Central memory CD8-positive, alpha-beta T cell (primary cell): ENCODE data around the gene CLDN34.

ENCODE experiments used
- ATAC-seq: fragments of 150-1000 bp; cut with Tn5 transposase; replicated peaks from 2 replicates; pipeline ENCODE4 v1.10.0; 2022; ENCODE audit warnings: mild to moderate bottlenecking, moderate FRiP score, moderate number of reproducible peaks; ENCODE audit not compliant: poor library complexity, severe bottlenecking; ENCODE audit errors: extremely low read depth
- DNase-seq, 2 donors: peaks; one replicate each; pipeline ENCODE4 v3.0.0; 2021; ENCODE audit warnings: low spot score in 2 of 2
- H3K27ac Mint-ChIP-seq: one replicate; pipeline ENCODE4 v1.8.0; 2022; ENCODE audit warnings: low read depth, mild to moderate bottlenecking, moderate library complexity, mixed read lengths
- H3K27me3 Mint-ChIP-seq: one replicate; pipeline ENCODE4 v1.8.0; 2022; ENCODE audit warnings: mixed read lengths
- H3K36me3 Mint-ChIP-seq: one replicate; pipeline ENCODE4 v1.8.0; 2022; ENCODE audit warnings: mild to moderate bottlenecking, moderate library complexity, mixed read lengths; ENCODE audit not compliant: insufficient read depth
- H3K4me1 Mint-ChIP-seq: one replicate; pipeline ENCODE4 v1.8.0; 2022; ENCODE audit warnings: mixed read lengths
- H3K4me3 Mint-ChIP-seq: one replicate; pipeline ENCODE4 v1.8.0; 2022; ENCODE audit warnings: mild to moderate bottlenecking, moderate library complexity, mixed read lengths
- H3K9me3 Mint-ChIP-seq: one replicate; pipeline ENCODE4 v1.8.0; 2022; ENCODE audit warnings: mixed read lengths

The CLDN34 gene

DNA sequence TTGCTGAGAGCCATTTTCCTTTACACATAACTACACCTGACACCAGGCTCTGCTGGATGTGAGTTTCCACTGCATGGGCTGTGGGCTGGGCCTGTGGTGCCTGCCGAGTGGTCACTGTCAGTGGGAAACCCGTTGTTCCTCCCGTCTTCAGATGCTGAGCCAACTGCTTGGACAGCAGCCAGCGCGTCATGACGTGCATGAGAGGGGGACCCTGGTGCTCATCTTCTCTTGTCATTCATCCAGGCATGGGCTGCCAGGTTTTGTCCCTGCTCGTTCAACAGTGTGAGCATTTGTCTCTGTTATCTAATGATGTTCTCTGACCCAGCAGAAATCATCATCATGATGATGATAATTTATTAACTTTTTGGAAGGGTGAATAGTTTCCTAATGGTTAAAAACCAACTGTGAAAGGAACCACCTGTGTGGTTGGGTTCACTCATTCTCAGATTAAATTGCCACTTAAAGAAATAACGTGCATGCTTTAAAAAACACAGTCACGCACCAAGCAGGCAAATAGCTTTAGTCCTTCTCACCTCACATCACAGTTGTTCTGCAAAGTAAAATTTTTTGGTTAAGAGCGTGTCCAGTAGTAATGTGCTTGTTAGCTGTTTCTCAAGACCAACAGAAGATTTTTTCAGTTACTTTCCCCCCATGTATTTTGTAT lies 19.9 kb upstream of the CLDN34 start:
- Mint-ChIP-seq H3K36me3 (peaks cover under 1% of the 10 kb centered on the region), H3K27me3 (no peaks in the 10 kb centered on the region), H3K9me3 (no peaks in the 10 kb centered on the region), H3K4me1 (peaks cover 5% of the 10 kb centered on the region), H3K27ac (no peak overlapping the region), H3K4me3 (no peak overlapping the region)
- DNase-seq (no peak), ATAC-seq (no peak)

DNA sequence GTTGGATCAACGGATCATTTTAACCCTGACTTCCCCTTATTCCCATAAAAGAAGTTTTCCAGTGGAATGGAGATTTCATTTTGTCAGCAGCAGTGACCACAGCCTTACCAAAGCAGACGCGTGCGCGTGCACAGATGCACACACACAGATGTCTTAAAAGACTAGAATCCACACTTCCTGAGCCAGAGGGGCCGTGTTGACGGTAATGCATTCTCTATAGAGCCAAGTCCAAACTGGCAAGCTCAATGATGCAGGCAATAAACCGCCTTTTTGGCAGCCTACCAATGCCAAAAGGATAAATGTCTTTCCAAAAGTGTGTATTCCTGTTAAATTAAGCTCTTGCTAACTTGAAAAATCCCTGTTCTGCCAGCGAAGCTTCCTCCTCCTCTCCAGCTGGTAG lies 18.8 kb upstream of the CLDN34 start:
- Mint-ChIP-seq H3K4me1 (no peaks in the 10 kb centered on the region), H3K9me3 (no peaks in the 10 kb centered on the region), H3K4me3 (no peak overlapping the region), H3K36me3 (no peaks in the 10 kb centered on the region), H3K27ac (no peak overlapping the region), H3K27me3 (no peaks in the 10 kb centered on the region)
- DNase-seq (no peak), ATAC-seq (no peak)

DNA sequence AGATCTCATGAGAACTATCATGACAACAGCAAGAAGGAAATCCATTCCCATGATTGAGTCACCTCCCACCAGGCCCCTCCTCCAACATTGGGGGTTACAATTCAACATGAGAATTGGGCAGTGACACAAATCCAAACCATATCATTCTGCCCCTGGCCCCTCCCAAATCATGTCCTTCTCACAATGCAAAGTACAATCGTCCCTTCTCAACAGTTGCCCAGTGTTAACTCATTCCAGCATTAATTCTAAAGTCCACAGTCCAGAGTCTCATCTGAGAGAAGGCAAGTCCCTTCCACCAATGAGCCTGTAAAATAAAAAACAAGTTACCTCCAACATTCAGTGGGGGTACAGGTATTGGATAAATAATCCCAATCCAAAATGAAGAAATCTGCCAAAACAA lies 14.9 kb upstream of the CLDN34 start:
- Mint-ChIP-seq H3K9me3 (no peaks in the 10 kb centered on the region), H3K36me3 (no peaks in the 10 kb centered on the region), H3K27me3 (no peaks in the 10 kb centered on the region), H3K27ac (no peak overlapping the region), H3K4me3 (no peak overlapping the region), H3K4me1 (no peaks in the 10 kb centered on the region)
- DNase-seq: no peak
- ATAC-seq: no peak

DNA sequence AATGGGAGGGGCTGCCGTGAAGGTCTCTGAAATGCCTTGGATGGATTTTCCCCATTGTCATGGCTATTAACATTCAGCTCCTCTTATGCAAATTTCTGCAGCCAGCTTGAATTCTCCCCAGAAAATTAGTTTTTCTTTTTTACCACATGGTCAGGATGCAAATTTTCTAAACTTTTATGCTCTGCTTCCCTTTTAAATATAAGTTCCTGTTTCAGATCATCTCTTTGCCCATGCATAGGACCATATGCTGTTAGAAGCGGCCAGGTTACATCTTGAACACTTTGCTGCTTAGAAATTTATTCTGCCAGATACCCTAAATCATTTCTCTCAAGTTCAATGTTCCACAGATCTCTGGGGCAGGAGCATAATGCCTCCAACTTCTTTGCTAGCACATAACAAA lies 13.8 kb upstream of the CLDN34 start:
- Mint-ChIP-seq H3K4me1 (no peaks in the 10 kb centered on the region), H3K27me3 (no peaks in the 10 kb centered on the region), H3K4me3 (no peak overlapping the region), H3K27ac (no peak overlapping the region), H3K9me3 (no peaks in the 10 kb centered on the region), H3K36me3 (no peaks in the 10 kb centered on the region)
- ATAC-seq (no peak), DNase-seq (no peak)

DNA sequence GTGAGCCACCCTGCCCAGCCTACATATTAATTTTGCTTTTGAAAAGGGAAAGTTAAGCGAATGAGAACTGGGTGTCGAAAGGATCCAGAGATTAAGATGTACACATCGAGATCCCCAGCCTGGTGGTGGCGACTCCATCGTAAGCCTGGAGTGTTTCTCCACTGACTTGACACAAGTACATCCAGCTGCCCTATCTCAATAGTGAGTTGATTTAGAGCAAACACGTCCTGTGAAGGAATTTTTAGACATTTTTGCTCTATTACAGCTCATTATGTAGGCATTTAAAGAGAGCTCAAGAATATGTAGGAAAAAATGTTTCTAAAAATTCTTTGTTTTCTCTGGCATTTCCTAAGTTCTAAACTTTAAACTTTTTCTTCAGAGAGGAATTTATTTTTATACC lies 11.7 kb upstream of the CLDN34 start:
- Mint-ChIP-seq H3K27ac (no peak overlapping the region), H3K9me3 (no peaks in the 10 kb centered on the region), H3K4me3 (no peak overlapping the region), H3K4me1 (no peaks in the 10 kb centered on the region), H3K36me3 (no peaks in the 10 kb centered on the region), H3K27me3 (peaks cover 17% of the 10 kb centered on the region)
- ATAC-seq (no peak), DNase-seq (no peak)

DNA sequence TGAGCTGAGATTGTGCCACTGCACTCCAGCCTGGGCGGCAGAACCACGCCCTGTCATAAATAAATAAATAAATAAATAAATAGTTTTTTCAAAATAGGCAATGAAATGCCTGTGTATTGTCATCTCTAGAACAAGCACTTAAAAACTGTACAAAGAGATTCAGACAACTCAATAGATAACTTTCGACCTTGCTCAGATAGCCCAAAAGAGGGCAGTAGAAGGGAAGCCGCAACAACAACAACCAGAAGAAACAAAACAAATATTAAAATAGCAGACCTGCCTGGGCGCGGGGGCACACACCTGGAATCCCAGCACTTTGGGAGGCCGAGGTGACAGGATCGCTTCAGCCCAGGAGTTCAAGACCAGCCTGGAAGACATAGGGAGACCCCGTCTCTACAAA lies 9.4 kb upstream of the CLDN34 start:
- Mint-ChIP-seq H3K36me3 (no peaks in the 10 kb centered on the region), H3K27me3 (peaks cover 26% of the 10 kb centered on the region), H3K4me1 (no peaks in the 10 kb centered on the region), H3K27ac (no peak overlapping the region), H3K4me3 (no peak overlapping the region), H3K9me3 (no peaks in the 10 kb centered on the region)
- DNase-seq (no peak), ATAC-seq (no peak)

DNA sequence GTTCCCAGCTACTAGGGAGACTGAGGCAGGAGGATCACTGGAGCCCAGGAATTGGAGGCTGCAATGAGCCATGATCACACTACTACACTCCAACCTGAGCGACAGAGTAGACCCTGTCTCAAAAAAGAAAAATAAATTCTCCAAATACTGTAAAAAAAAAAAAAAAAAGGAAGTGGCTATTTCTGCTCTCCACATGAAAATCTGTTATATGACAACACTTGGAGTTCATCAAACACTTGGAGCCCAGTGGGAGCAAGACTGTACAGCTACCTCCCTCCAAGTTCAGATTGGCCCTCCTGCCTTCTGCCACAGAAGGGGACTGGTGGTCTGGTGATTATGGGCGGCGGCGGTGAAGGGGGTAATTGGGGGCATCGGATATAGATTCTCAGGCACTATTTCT lies 9.0 kb upstream of the CLDN34 start:
- Mint-ChIP-seq H3K36me3 (no peaks in the 10 kb centered on the region), H3K27ac (no peak overlapping the region), H3K4me3 (no peak overlapping the region), H3K4me1 (no peaks in the 10 kb centered on the region), H3K27me3 (peaks cover 26% of the 10 kb centered on the region), H3K9me3 (no peaks in the 10 kb centered on the region)
- ATAC-seq (no peak), DNase-seq (no peak)

DNA sequence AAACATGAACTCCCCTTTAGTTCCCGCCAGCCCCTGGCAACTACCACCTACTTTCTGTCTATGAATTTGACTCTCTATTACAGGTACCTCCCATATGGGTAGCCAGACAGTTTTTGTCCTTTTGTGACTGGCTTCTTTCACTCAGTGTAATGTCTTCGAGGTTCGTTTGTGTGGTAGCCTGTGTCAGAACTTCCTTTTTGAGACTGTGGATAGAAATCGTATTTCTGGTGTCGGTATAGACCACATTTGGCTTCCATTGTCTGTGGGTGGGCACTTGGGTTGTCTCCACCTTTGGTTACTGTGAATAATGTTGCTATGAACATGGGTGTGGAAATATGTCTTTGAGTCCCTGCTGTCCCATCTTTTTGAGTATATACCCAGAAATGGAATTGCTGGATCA lies 5.4 kb upstream of the CLDN34 start:
- H3K4me1 Mint-ChIP-seq: no peaks in the 10 kb centered on the region
- no peak overlapping the region for H3K27ac Mint-ChIP-seq
- no peaks in the 10 kb centered on the region for H3K9me3 Mint-ChIP-seq
- no peak for ATAC-seq
- H3K27me3 Mint-ChIP-seq: peaks cover 26% of the 10 kb centered on the region
- H3K36me3 Mint-ChIP-seq: no peaks in the 10 kb centered on the region
- DNase-seq: no peak
- no peak overlapping the region for H3K4me3 Mint-ChIP-seq

DNA sequence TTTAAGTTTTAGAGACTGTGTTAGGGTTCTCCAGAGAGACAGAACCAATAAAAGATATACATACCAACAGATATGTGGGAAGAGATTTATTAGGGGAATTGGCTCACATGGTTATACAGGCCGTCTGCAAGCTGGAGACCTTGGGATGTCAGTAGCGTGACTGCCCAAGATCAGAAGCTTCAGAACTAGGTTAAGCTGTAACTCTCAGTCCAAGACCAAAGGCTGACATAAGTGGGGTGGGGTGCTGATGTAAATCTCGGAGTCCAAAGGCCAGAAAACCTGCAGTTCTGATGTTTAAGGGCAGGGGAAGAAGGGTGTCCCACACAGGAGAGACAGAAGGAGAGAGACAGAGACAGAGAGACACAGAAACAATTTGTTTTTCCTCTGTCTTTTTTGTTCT lies 10.5 kb downstream of the CLDN34 start:
- H3K4me3 Mint-ChIP-seq: no peak overlapping the region
- no peaks in the 10 kb centered on the region for H3K27me3 Mint-ChIP-seq
- no peaks in the 10 kb centered on the region for H3K4me1 Mint-ChIP-seq
- no peak overlapping the region for H3K27ac Mint-ChIP-seq
- ATAC-seq (no peak), DNase-seq (no peak)
- H3K36me3 Mint-ChIP-seq: no peaks in the 10 kb centered on the region
- H3K9me3 Mint-ChIP-seq: no peaks in the 10 kb centered on the region

DNA sequence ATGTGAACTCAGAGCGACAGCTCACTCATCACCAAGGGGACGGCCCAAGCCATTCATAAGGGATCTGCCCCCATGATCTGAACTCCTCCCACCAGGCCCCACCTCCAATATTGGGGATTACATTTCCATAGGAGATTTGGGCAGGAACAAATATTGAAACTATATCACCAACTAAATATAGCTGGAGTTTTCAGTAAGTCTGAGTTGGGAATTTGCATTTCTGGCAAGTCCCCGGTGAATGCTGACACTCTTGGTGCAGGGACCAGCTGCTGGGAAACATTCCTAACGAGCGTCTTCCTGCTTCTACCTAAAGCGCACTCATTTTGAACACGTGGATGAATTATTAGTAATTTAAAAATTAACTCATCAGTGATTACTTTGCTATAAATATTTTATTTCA lies 13.2 kb downstream of the CLDN34 start:
- no peaks in the 10 kb centered on the region for H3K9me3 Mint-ChIP-seq
- H3K36me3 Mint-ChIP-seq: no peaks in the 10 kb centered on the region
- no peak for DNase-seq
- H3K27me3 Mint-ChIP-seq: peaks cover 9% of the 10 kb centered on the region
- no peak for ATAC-seq
- no peak overlapping the region for H3K4me3 Mint-ChIP-seq
- no peaks in the 10 kb centered on the region for H3K4me1 Mint-ChIP-seq
- no peak overlapping the region for H3K27ac Mint-ChIP-seq

DNA sequence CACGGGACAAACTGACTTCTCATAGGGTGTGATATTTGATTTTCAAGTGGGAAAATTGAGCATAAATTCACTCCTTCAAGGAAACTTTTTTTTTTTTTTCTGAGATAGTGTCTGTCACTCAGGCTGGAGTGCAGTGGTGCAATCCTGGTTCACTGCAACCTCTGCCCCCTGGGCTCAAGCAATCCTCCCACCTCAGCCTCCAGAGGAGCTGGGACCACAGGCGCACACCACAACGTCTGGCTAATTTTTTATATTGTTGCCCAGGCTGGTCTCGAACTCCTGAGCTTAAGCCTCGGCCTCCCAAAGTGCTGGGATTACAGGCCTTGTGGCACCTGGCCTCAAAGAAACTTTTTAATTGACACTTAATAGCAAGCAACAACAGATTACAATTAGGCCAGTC lies 13.8 kb downstream of the CLDN34 start:
- DNase-seq: no peak
- Mint-ChIP-seq H3K27me3 (peaks cover 10% of the 10 kb centered on the region), H3K27ac (no peak overlapping the region), H3K36me3 (no peaks in the 10 kb centered on the region), H3K9me3 (no peaks in the 10 kb centered on the region), H3K4me1 (no peaks in the 10 kb centered on the region), H3K4me3 (no peak overlapping the region)
- no peak for ATAC-seq

DNA sequence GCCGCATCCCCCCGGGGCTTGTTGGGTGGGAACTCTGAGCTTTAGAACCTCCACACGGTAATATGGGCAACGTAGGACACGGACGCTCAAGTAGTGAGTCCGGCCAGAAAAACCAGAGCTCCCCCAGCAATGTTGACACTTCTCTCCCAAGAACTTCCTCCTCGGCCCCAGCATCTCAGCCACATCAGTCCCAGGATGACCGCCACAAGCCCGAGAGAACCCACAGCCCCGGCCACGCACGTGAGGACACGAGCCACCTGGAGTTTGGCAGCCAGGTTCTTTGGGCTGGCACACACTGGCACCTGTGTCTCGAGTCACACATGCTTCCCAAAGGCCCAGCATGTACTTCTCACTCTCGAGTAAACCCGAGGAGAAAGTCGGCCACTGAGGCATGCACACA lies 16.3 kb downstream of the CLDN34 start:
- DNase-seq: no peak
- no peaks in the 10 kb centered on the region for H3K9me3 Mint-ChIP-seq
- H3K36me3 Mint-ChIP-seq: no peaks in the 10 kb centered on the region
- H3K4me3 Mint-ChIP-seq: no peak overlapping the region
- H3K4me1 Mint-ChIP-seq: no peaks in the 10 kb centered on the region
- peaks cover 10% of the 10 kb centered on the region for H3K27me3 Mint-ChIP-seq
- ATAC-seq: no peak
- H3K27ac Mint-ChIP-seq: no peak overlapping the region

DNA sequence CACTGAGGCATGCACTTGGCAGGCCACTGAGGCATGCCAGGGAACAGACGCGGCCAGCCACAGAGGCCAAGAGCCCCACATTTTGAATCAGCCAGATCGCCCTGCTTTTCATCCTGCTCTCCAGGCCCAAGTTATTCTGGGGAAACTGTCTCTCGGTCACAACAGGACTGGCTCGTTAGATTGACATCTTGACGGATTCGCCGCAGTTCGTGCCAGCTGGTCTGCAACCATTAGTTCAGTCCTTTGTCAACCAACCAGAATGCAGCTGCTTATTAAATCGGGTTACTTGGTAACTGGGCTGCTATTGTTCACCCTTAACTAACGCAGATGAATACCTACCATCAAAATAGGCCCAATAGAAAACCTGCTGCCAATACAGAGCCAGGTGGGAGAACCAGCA lies 16.7 kb downstream of the CLDN34 start:
- Mint-ChIP-seq H3K9me3 (no peaks in the 10 kb centered on the region), H3K27me3 (peaks cover 10% of the 10 kb centered on the region), H3K4me3 (no peak overlapping the region), H3K4me1 (no peaks in the 10 kb centered on the region), H3K36me3 (no peaks in the 10 kb centered on the region), H3K27ac (no peak overlapping the region)
- DNase-seq: no peak
- ATAC-seq: no peak

DNA sequence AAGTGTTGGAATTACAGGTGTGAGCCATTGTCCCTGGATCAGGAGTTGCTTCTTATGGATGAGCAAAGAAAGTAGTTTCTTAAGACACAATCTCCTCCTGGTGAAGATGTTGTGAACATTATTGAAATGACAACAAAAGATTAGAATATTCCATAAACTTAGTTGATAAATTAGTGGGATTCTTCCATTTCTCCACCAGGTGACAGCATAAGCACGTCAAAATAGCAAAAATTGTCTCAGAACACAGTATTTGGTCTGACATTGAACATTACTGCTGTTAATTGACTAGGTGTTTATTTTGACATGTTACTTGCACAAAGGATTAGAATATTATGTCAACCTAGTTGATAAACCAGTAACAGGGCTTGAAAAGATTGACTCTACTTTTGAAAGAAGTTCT lies 21.6 kb downstream of the CLDN34 start:
- Mint-ChIP-seq H3K4me1 (no peaks in the 10 kb centered on the region), H3K9me3 (no peaks in the 10 kb centered on the region), H3K27ac (no peak overlapping the region), H3K4me3 (no peak overlapping the region), H3K36me3 (no peaks in the 10 kb centered on the region), H3K27me3 (peaks cover 10% of the 10 kb centered on the region)
- ATAC-seq (no peak), DNase-seq (no peak)
